Measurements from ENCODE around the gene ALDH2. TPM values are rescaled to one million over a fixed set of nuclear protein-coding genes. Genes with fewer than 3 reads are reported as not detected.

Gene ALDH2
- total and polyA plus RNA-seq, 2 of the 8 experiments (the other 6 are each of a cell fraction or from before 2014, with no cell fraction given) = 25.4 to 43.8 TPM

GRCh38 chr12:111741235-111741812 is 25.4 kb upstream of the ALDH2 start:
- no peak overlapping the region for H4K91ac ChIP-seq (replicated peaks; ENCODE audit: insufficient read length, low read length)
- H3K36me3 ChIP-seq (ENCODE audit: control insufficient read depth in 2 of 4, insufficient read depth in 4 of 4, low read length in 3 of 4) = peaks cover 0 to 14% (median 3%) of the 10 kb centered on the region in 4 experiments; a peak in 4 of 8 replicates
- no peak overlapping the region for H4K8ac ChIP-seq (ENCODE audit: extremely low read depth, insufficient read depth, low read length)
- no peak overlapping the region for H3K4me2 ChIP-seq (ENCODE audit: insufficient read depth in 1 of 2, low read depth in 2 of 2, low read length in 2 of 2)
- no peak for DNase-seq (ENCODE audit: low read depth in 1 of 2, low spot score in 2 of 2)
- WGBS, 2 experiments (ENCODE audit: extremely low coverage in 1 of 2, insufficient coverage in 1 of 2, insufficient read length in 1 of 2, insufficient replicate concordance in 2 of 2, low coverage in 1 of 2, low lambda C conversion rate in 2 of 2, missing lambda C conversion rate in 1 of 2) = 85% methylated on average over 4 of the region's 4 CpGs; no CpG with 5 or more reads in 1 of the 2 experiments
- H3K23ac ChIP-seq (ENCODE audit: insufficient read length) = no peak overlapping the region
- H3K4me3 ChIP-seq (ENCODE audit: extremely low read depth in 1 of 4, insufficient read depth in 2 of 4, low read depth in 3 of 4, low read length in 4 of 4) = no peak overlapping the region
- no peaks in the 10 kb centered on the region for H4K20me1 ChIP-seq (replicated peaks in 1 of 2; ENCODE audit: control insufficient read depth in 1 of 2, insufficient read depth in 2 of 2, low read length in 2 of 2)
- H2AFZ ChIP-seq (ENCODE audit: low read length) = no peak overlapping the region
- POLR2A ChIA-PET (ENCODE audit: partially characterized antibody) = interaction anchor here (0.6 to 1.5 kb wide), 2 partner anchors 12 to 221 kb away, joined by 4 to 6 read pairs; no protein-coding TSS in a partner anchor
- no peaks in the 10 kb centered on the region for H3K4me1 ChIP-seq (replicated peaks in 1 of 4; ENCODE audit: control insufficient read depth in 3 of 4, insufficient read depth in 4 of 4, low read length in 3 of 4)
- CTCF ChIA-PET (ENCODE audit: partially characterized antibody) = interaction anchor here (1.2 kb wide), 1 partner anchor 10 kb away, joined by 3 read pairs; no protein-coding TSS in a partner anchor
- no peaks in the 10 kb centered on the region for H3K79me2 ChIP-seq (ENCODE audit: control insufficient read depth in 1 of 2, insufficient read depth in 2 of 2, low read length in 2 of 2)
- H2BK5ac ChIP-seq (ENCODE audit: low read depth, low read length) = no peak overlapping the region
- FAIRE-seq = no peak
- no peaks in the 10 kb centered on the region for H3K79me1 ChIP-seq (ENCODE audit: low read depth, low read length)
- H3K9me3 ChIP-seq (ENCODE audit: insufficient read depth in 2 of 2, low read depth in 1 of 2, low read length in 1 of 2) = no peaks in the 10 kb centered on the region
- no peak overlapping the region for H3K9ac ChIP-seq (replicated peaks in 1 of 4; ENCODE audit: extremely low read depth in 1 of 4, low read depth in 3 of 4, low read length in 3 of 4)
- no peaks in the 10 kb centered on the region; the same call in 1 of the 2 replicates for H3K23me2 ChIP-seq (ENCODE audit: low read depth, low read length)
- no peaks in the 10 kb centered on the region for H3K27me3 ChIP-seq (replicated peaks in 1 of 4; ENCODE audit: control insufficient read depth in 3 of 4, extremely low read depth in 1 of 4, insufficient read depth in 3 of 4, low read length in 3 of 4)
- no peak overlapping the region for H2BK12ac ChIP-seq (ENCODE audit: low read depth, low read length)
- H2BK120ac ChIP-seq (replicated peaks; ENCODE audit: low read depth, low read length) = no peak overlapping the region
- H3K4ac ChIP-seq (replicated peaks; ENCODE audit: insufficient read length, low read depth, low read length) = no peak overlapping the region
- H3K56ac ChIP-seq (replicated peaks; ENCODE audit: insufficient read length, low read depth, low read length) = no peak overlapping the region
- H2BK15ac ChIP-seq (ENCODE audit: low read length) = no peak overlapping the region
- H2AK5ac ChIP-seq (ENCODE audit: low read depth, low read length) = no peak overlapping the region
- H3K18ac ChIP-seq (ENCODE audit: extremely low read depth, low read length) = no peak overlapping the region
- H3K27ac ChIP-seq (ENCODE audit: low read depth, low read length) = no peak overlapping the region
- no peak overlapping the region for H2BK20ac ChIP-seq (ENCODE audit: low read length)
- no peak overlapping the region for H4K5ac ChIP-seq (ENCODE audit: insufficient read length, low read depth, low read length)
- H3K14ac ChIP-seq (ENCODE audit: insufficient read length) = no peak overlapping the region
- TF ChIP-seq CHD2 (IDR thresholded peaks at IDR 0.05; ENCODE audit: low read length) = no peak
- no peak for TF ChIP-seq ASH2L (IDR thresholded peaks at IDR 0.05; ENCODE audit: low read length)
- TF ChIP-seq NANOG (IDR thresholded peaks at IDR 0.05; ENCODE audit: insufficient read depth, low read depth, low read length, poor library complexity, severe bottlenecking) = no peak
- no peak for TF ChIP-seq POU5F1 (IDR thresholded peaks at IDR 0.05; ENCODE audit: low read depth, low read length)
- TF ChIP-seq SRF (IDR thresholded peaks at IDR 0.05; ENCODE audit: low read depth, low read length) = no peak
- no peak for TF ChIP-seq SP4 (IDR thresholded peaks at IDR 0.05; ENCODE audit: low read length)
- no peak for TF ChIP-seq EGR1 (IDR thresholded peaks at IDR 0.05; ENCODE audit: borderline replicate concordance, low read depth, low read length)
- TF ChIP-seq EZH2 (IDR thresholded peaks at IDR 0.05; ENCODE audit: low read depth, low read length, severe bottlenecking) = no peak
- TF ChIP-seq CREB1 (IDR thresholded peaks at IDR 0.05) = no peak
- no peak for TF ChIP-seq CTBP2 (IDR thresholded peaks at IDR 0.05; ENCODE audit: borderline replicate concordance, insufficient read depth, insufficient read length, low read length)
- no peak for TF ChIP-seq FOSL1 (IDR thresholded peaks at IDR 0.05; ENCODE audit: insufficient read depth, low read depth, low read length)
